A549 (cell line): ENCODE results near the gene CCSER1.

Experiments
- EP300 ChIP-seq, 2 experiments: fragments of >200 bp; sonication (Bioruptor Twin); formaldehyde crosslinking; IDR thresholded peaks; 2 replicates in 1 of 2; 3 replicates in 1 of 2; pipeline ENCODE4 v1.6.1; 2016 to 2017
- MAFK ChIP-seq: fragments of 450-650 bp; IDR thresholded peaks from 2 replicates; pipeline ENCODE4 v1.6.1; 2014; ENCODE audit not compliant: partially characterized antibody
- TF ChIP-seq, protein P1 (sequence below): fragments of >200 bp; sonication (Bioruptor Twin); formaldehyde crosslinking; IDR thresholded peaks from 3 replicates; pipeline ENCODE4 v1.5.1; 2016
- TF ChIP-seq, protein P2 (sequence below): fragments of 250-450 bp; sonication (Bioruptor Pico); IDR thresholded peaks from 2 replicates; pipeline ENCODE4 v1.5.0; 2021; ENCODE audit warnings: mild to moderate bottlenecking, moderate library complexity, borderline replicate concordance
- TF ChIP-seq, protein P3 (sequence below): fragments of >200 bp; sonication (Bioruptor Twin); formaldehyde crosslinking; IDR thresholded peaks from 3 replicates; pipeline ENCODE4 v1.6.1; 2016

DNA sequence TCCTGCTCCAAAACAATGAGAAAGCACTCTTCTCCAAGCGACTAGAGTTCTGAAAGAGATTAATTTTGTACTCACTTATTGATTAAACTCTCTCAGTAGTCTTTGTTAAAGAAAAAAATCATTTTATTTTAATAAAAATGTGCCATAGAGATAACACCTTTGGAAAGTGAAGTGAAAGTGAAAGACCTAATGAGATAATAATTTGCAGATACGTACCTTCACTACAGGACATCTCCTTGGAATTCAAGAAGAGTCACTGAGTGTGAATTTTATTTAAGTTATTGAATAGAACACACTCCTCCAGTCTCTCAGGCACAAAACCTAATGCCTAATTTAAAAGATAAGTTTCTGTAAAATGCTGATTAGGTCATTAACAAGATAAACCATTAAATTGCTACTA, 1106.0 kb downstream of the CCSER1 start:
- TF ChIP-seq, protein P1, sequence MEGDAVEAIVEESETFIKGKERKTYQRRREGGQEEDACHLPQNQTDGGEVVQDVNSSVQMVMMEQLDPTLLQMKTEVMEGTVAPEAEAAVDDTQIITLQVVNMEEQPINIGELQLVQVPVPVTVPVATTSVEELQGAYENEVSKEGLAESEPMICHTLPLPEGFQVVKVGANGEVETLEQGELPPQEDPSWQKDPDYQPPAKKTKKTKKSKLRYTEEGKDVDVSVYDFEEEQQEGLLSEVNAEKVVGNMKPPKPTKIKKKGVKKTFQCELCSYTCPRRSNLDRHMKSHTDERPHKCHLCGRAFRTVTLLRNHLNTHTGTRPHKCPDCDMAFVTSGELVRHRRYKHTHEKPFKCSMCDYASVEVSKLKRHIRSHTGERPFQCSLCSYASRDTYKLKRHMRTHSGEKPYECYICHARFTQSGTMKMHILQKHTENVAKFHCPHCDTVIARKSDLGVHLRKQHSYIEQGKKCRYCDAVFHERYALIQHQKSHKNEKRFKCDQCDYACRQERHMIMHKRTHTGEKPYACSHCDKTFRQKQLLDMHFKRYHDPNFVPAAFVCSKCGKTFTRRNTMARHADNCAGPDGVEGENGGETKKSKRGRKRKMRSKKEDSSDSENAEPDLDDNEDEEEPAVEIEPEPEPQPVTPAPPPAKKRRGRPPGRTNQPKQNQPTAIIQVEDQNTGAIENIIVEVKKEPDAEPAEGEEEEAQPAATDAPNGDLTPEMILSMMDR = no peak
- TF ChIP-seq, protein P2, sequence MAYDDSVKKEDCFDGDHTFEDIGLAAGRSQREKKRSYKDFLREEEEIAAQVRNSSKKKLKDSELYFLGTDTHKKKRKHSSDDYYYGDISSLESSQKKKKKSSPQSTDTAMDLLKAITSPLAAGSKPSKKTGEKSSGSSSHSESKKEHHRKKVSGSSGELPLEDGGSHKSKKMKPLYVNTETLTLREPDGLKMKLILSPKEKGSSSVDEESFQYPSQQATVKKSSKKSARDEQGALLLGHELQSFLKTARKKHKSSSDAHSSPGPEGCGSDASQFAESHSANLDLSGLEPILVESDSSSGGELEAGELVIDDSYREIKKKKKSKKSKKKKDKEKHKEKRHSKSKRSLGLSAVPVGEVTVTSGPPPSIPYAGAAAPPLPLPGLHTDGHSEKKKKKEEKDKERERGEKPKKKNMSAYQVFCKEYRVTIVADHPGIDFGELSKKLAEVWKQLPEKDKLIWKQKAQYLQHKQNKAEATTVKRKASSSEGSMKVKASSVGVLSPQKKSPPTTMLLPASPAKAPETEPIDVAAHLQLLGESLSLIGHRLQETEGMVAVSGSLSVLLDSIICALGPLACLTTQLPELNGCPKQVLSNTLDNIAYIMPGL = no peak
- TF ChIP-seq, protein P3, sequence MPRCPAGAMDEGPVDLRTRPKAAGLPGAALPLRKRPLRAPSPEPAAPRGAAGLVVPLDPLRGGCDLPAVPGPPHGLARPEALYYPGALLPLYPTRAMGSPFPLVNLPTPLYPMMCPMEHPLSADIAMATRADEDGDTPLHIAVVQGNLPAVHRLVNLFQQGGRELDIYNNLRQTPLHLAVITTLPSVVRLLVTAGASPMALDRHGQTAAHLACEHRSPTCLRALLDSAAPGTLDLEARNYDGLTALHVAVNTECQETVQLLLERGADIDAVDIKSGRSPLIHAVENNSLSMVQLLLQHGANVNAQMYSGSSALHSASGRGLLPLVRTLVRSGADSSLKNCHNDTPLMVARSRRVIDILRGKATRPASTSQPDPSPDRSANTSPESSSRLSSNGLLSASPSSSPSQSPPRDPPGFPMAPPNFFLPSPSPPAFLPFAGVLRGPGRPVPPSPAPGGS = no peak
- TF ChIP-seq MAFK = no peak
- no peak for TF ChIP-seq EP300 (IDR thresholded peaks at IDR 0.05)
